CD14-positive monocyte (primary cell): ENCODE measurements around the gene TMEFF2. TPM values are rescaled to one million over a fixed set of nuclear protein-coding genes. Genes with fewer than 3 reads are reported as not detected.

Experiments used
- DNase-seq, 3 donors: peaks; one replicate each; pipeline ENCODE4 v3.0.0-alpha.2; 2011 to 2022
- H2AFZ ChIP-seq: 2 replicates; pipeline ENCODE4 v1.6.0; 2012; ENCODE audit warnings: mild to moderate bottlenecking, low read depth, low read length, inconsistent platforms; ENCODE audit not compliant: insufficient read depth, poor library complexity, severe bottlenecking
- H3K27ac ChIP-seq, 2 donors: 1 replicate in 1 of 2; 2 replicates in 1 of 2; pipeline ENCODE4 v1.5.1; 2012 to 2013; ENCODE audit warnings: low read length in 2 of 2, control low read depth in 1 of 2, inconsistent platforms in 1 of 2, low read depth in 1 of 2, mild to moderate bottlenecking in 1 of 2
- H3K27me3 ChIP-seq, 2 donors: one replicate each; pipeline versions ENCODE4 v1.6.0 to v1.6.1; 2011 to 2013; ENCODE audit warnings: low read length in 2 of 2; ENCODE audit not compliant: control insufficient read depth in 2 of 2, insufficient read depth in 2 of 2
- H3K36me3 ChIP-seq, 2 donors: replicated peaks in 1 of 2; 1 replicate in 1 of 2; 2 replicates in 1 of 2; pipeline versions ENCODE4 v1.5.1 to v1.6.1; 2012 to 2013; ENCODE audit warnings: low read length in 2 of 2, control low read depth in 1 of 2, inconsistent platforms in 1 of 2, mild to moderate bottlenecking in 1 of 2; ENCODE audit not compliant: insufficient read depth in 2 of 2, control insufficient read depth in 1 of 2
- H3K4me1 ChIP-seq, 2 donors: 1 replicate in 1 of 2; 2 replicates in 1 of 2; pipeline versions ENCODE4 v1.5.1 to v1.6.1; 2012 to 2013; ENCODE audit warnings: low read length in 2 of 2, control low read depth in 1 of 2, inconsistent platforms in 1 of 2, mild to moderate bottlenecking in 1 of 2, moderate library complexity in 1 of 2; ENCODE audit not compliant: insufficient read depth in 2 of 2, control insufficient read depth in 1 of 2
- H3K4me2 ChIP-seq: replicated peaks from 2 replicates; pipeline ENCODE3; 2012; ENCODE audit warnings: low read length, moderate library complexity, mild to moderate bottlenecking; ENCODE audit not compliant: poor library complexity, severe bottlenecking; ENCODE audit errors: extremely low read depth
- H3K4me3 ChIP-seq, 3 experiments: fragments of 200-600 bp in 1 of 3; sonication (generic) in 1 of 3; replicated peaks in 1 of 3; 1 replicate in 2 of 3; 2 replicates in 1 of 3; pipeline ENCODE4 v1.5.1; 2011 to 2013; ENCODE audit warnings: low read length in 3 of 3, mild to moderate bottlenecking in 3 of 3, control low read depth in 2 of 3, low read depth in 2 of 3, inconsistent platforms in 1 of 3, moderate library complexity in 1 of 3
- H3K79me2 ChIP-seq: 2 replicates; pipeline ENCODE4 v1.6.0; 2012; ENCODE audit warnings: mild to moderate bottlenecking, control low read depth, inconsistent platforms, low read length, moderate library complexity; ENCODE audit not compliant: insufficient read depth
- H3K9ac ChIP-seq: 2 replicates; pipeline ENCODE4 v1.6.0; 2017; ENCODE audit warnings: low read length, mild to moderate bottlenecking; ENCODE audit not compliant: insufficient read depth, poor library complexity, severe bottlenecking
- H3K9me3 ChIP-seq, 2 donors: replicated peaks in 1 of 2; 1 replicate in 1 of 2; 2 replicates in 1 of 2; pipeline versions ENCODE4 v1.5.1 to v1.6.1; 2012 to 2013; ENCODE audit warnings: low read length in 2 of 2, control low read depth in 1 of 2; ENCODE audit not compliant: control insufficient read depth in 1 of 2, insufficient read depth in 1 of 2
- H4K20me1 ChIP-seq: 2 replicates; pipeline ENCODE4 v1.6.0; 2012; ENCODE audit warnings: mild to moderate bottlenecking, low read length, control low read depth, moderate library complexity; ENCODE audit not compliant: insufficient read depth
- H3K27ac Mint-ChIP-seq, 7 donors: one replicate each; pipeline ENCODE4 v1.8.0; 2020; ENCODE audit warnings: mild to moderate bottlenecking in 7 of 7, mixed read lengths in 7 of 7, moderate library complexity in 6 of 7, inconsistent platforms in 2 of 7
- H3K27me3 Mint-ChIP-seq, 3 donors: one replicate each; pipeline ENCODE4 v1.8.0; 2021 to 2022; ENCODE audit warnings: low read depth in 3 of 3, mild to moderate bottlenecking in 3 of 3, mixed read lengths in 3 of 3, moderate library complexity in 3 of 3, inconsistent platforms in 1 of 3
- H3K36me3 Mint-ChIP-seq, 2 donors: one replicate each; pipeline ENCODE4 v1.8.0; 2020; ENCODE audit warnings: mixed read lengths in 2 of 2, inconsistent platforms in 1 of 2, mild to moderate bottlenecking in 1 of 2
- H3K4me1 Mint-ChIP-seq: one replicate; pipeline ENCODE4 v1.8.0; 2020; ENCODE audit warnings: mild to moderate bottlenecking, mixed read lengths
- H3K4me3 Mint-ChIP-seq, 2 donors: one replicate each; pipeline ENCODE4 v1.8.0; 2020; ENCODE audit warnings: mild to moderate bottlenecking in 2 of 2, mixed read lengths in 2 of 2, moderate library complexity in 1 of 2
- H3K9me3 Mint-ChIP-seq, 7 donors: one replicate each; pipeline ENCODE4 v1.8.0; 2020 to 2022; ENCODE audit warnings: mixed read lengths in 7 of 7, mild to moderate bottlenecking in 6 of 7, moderate library complexity in 6 of 7, inconsistent platforms in 2 of 7
- CTCF ChIP-seq: fragments of 200-600 bp; IDR thresholded peaks from one replicate; pipeline ENCODE4 v1.8.0; 2022; ENCODE audit warnings: antibody characterized with exemption, mild to moderate bottlenecking
- WGBS: methylation state at CpG from one replicate; pipeline ENCODE4 v1.1.5; 2013; ENCODE audit warnings: missing lambda C conversion rate; ENCODE audit not compliant: insufficient coverage; 5-methylcytosine and 5-hydroxymethylcytosine counted together
- intact Hi-C, 2 donors: fragments of 100-400 bp; cut with micrococcal nuclease; formaldehyde crosslinking; loops; one replicate each; pipeline versions ENCODE4 v1.15.0 to v1.15.1; 2023
- polyA plus RNA-seq, 3 donors: library from polyadenylated mRNA; depleted of rRNA in 1 of 3; unstranded in 2 of 3; stranded (reverse) in 1 of 3; fragments of 300-500 nt in 2 of 3; fragments of >200 nt in 1 of 3; fragmentation: Illumina TruSeq in 2 of 3; gene quantifications; 1 replicate in 2 of 3; 2 replicates in 1 of 3; pipeline ENCODE4 v1.2.3, GENCODE V29; 2012 to 2021

Gene TMEFF2
- polyA plus RNA-seq, 3 donors = not detected

DNA sequence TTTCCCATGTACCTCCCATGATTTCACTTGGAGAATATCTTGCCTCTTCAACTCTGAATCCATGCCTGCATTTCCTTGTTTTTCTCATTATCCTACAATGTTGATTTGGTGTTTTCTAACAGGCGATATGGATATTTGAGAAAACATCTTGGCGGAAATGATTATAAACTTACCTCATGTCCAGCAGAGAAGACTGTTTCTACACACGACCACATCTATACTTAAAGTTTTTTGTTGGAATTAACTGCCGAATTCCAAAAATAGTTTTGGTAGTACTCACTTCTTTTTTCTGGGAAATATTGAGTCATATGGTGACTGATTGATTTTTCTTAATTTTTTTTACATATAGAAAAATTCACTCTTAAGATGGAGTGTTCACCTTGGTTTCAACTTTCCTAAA, 41.4 kb upstream of the TMEFF2 start:
- Histone ChIP-seq H3K36me3 (no peaks in the 10 kb centered on the region), H4K20me1 (no peaks in the 10 kb centered on the region), H3K27me3 (no peaks in the 10 kb centered on the region), H3K9ac (no peak overlapping the region), H2AFZ (no peak overlapping the region), H3K4me3 (no peak overlapping the region), H3K79me2 (no peaks in the 10 kb centered on the region), H3K9me3 (no peaks in the 10 kb centered on the region), H3K27ac (no peak overlapping the region), H3K4me1 (no peaks in the 10 kb centered on the region), H3K4me2 (no peak overlapping the region)
- H3K4me1 Mint-ChIP-seq = no peaks in the 10 kb centered on the region
- no peak for DNase-seq
- WGBS = no CpG with 5 or more reads among the region's 4 CpGs
- no peak overlapping the region for H3K4me3 Mint-ChIP-seq
- intact Hi-C loops = no loop called here
- H3K27ac Mint-ChIP-seq = no peak overlapping the region
- H3K9me3 Mint-ChIP-seq = peaks cover 0 to 6% (median 2%) of the 10 kb centered on the region in 7 donors
- no peaks in the 10 kb centered on the region for H3K27me3 Mint-ChIP-seq
- no peaks in the 10 kb centered on the region for H3K36me3 Mint-ChIP-seq
- no peak for TF ChIP-seq CTCF

DNA sequence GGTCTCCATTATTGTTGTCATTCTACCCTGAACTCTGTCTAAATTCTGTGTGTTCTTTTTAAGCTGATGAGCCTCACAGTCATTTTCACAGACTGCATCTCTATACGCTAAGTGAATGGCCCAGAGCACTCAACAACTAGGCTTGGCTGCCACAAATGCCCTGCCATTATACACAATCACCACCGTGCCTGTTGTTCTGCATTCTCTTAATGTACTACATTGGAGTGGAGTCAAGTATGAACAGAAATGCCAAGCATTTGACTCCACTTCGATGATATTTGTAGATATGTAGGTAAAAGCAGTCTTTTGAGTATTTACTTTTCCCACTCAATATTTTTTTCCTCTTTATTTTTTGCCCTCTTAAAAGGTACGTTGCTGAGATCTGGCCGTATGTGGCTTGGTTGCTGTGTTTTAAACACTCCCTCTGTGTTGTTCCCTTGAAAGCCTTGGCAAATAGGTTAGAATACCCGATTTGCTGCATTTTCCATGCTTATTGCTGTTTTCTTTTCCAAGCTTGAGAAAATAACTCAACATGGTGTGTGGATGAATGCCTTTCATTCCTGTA, 36.2 kb upstream of the TMEFF2 start:
- intact Hi-C loops = no loop called here
- no CpG with 5 or more reads among the region's 6 CpGs for WGBS
- TF ChIP-seq CTCF = no peak
- H2AFZ ChIP-seq = no peak overlapping the region
- Mint-ChIP-seq H3K9me3 (peaks cover 0 to under 1% (median 0%) of the 10 kb centered on the region in 7 donors), H3K4me1 (no peaks in the 10 kb centered on the region), H3K36me3 (no peaks in the 10 kb centered on the region), H3K27ac (no peak overlapping the region), H3K27me3 (no peaks in the 10 kb centered on the region), H3K4me3 (no peak overlapping the region)
- no peaks in the 10 kb centered on the region for H3K27me3 ChIP-seq
- H3K9me3 ChIP-seq = no peaks in the 10 kb centered on the region
- H3K36me3 ChIP-seq = no peaks in the 10 kb centered on the region
- no peak overlapping the region for H3K4me3 ChIP-seq
- H3K9ac ChIP-seq = no peak overlapping the region
- no peak overlapping the region for H3K4me2 ChIP-seq
- no peak overlapping the region for H3K27ac ChIP-seq
- no peaks in the 10 kb centered on the region for H3K4me1 ChIP-seq
- no peaks in the 10 kb centered on the region for H4K20me1 ChIP-seq
- DNase-seq = no peak
- no peaks in the 10 kb centered on the region for H3K79me2 ChIP-seq
